Measurements from ENCODE around the gene STOX2. TPM values are rescaled to one million over a fixed set of nuclear protein-coding genes. Genes with fewer than 3 reads are reported as not detected.

STOX2 gene
- total and polyA plus RNA-seq, 12 donors, result 2.2 to 25.5 (median 13.7) TPM

GRCh38 chr4:183907871-183908683 is 3.0 kb downstream of the STOX2 start:
- no peak for DNase-seq
- H3K4me3 ChIP-seq, result peak overlapping the region in 6 of 10 donors; percentile 71 to 93 (median 78)
- H3K27ac ChIP-seq, result peak overlapping the region in 2 of 10 donors; percentile 91 to 92
- peaks cover 0 to 60% (median 25%) of the 10 kb centered on the region in 9 donors for H3K4me1 ChIP-seq
- H3K27me3 ChIP-seq, result peaks cover 0 to 44% (median 0%) of the 10 kb centered on the region in 7 donors
- ATAC-seq, result no peak
- no peaks in the 10 kb centered on the region for H3K9me3 ChIP-seq
- TF ChIP-seq CTCF (IDR thresholded peaks at IDR 0.05), result no peak
- 70% methylated on average over 10 of the region's 10 CpGs for WGBS, 2 donors
- H3K36me3 ChIP-seq, result no peaks in the 10 kb centered on the region
- intact Hi-C loops (cut with DNase I), result loop anchor here in 7 of 10 donors (5.0 to 10.0 kb wide), 9 partner anchors 49 to 257 kb away; no protein-coding TSS in a partner anchor

- H3K9me3 ChIP-seq, result no peaks in the 10 kb centered on the region
- H3K36me3 ChIP-seq, result no peaks in the 10 kb centered on the region
- intact Hi-C loops (cut with DNase I), result loop anchor here in 7 of 10 donors (5.0 to 10.0 kb wide), 9 partner anchors 48 to 256 kb away; no protein-coding TSS in a partner anchor
- H3K27me3 ChIP-seq, result peaks cover 0 to 44% (median 0%) of the 10 kb centered on the region in 7 donors
- H3K4me3 ChIP-seq, result no peak overlapping the region
- no peak for TF ChIP-seq CTCF (IDR thresholded peaks at IDR 0.05)
- no peak overlapping the region for H3K27ac ChIP-seq
- H3K4me1 ChIP-seq, result peaks cover 0 to 58% (median 25%) of the 10 kb centered on the region in 9 donors
- DNase-seq (no peak), ATAC-seq (no peak)
Measured at GRCh38 chr4:183909187-183909586, 4.1 kb downstream of the STOX2 start.

GRCh38 chr4:183909801-183910200 is 4.7 kb downstream of the STOX2 start:
- Histone ChIP-seq H3K36me3 (no peaks in the 10 kb centered on the region), H3K4me1 (peaks cover 0 to 52% (median 20%) of the 10 kb centered on the region in 9 donors), H3K4me3 (no peak overlapping the region), H3K27ac (no peak overlapping the region), H3K27me3 (peaks cover 0 to 43% (median 0%) of the 10 kb centered on the region in 7 donors), H3K9me3 (no peaks in the 10 kb centered on the region)
- DNase-seq (no peak), ATAC-seq (no peak)
- intact Hi-C loops (cut with DNase I), result loop anchor here in 7 of 10 donors (5.0 to 10.0 kb wide), 9 partner anchors 48 to 255 kb away; no protein-coding TSS in a partner anchor
- no peak for TF ChIP-seq CTCF (IDR thresholded peaks at IDR 0.05)
- WGBS, 2 donors, result 94 to 95% methylated on average over 5 of the region's 5 CpGs

GRCh38 chr4:183912585-183912984 is 7.5 kb downstream of the STOX2 start:
- no peak for TF ChIP-seq CTCF (IDR thresholded peaks at IDR 0.05)
- no peak for ATAC-seq

More at GRCh38 chr4:183912585-183912984, 7.5 kb downstream of the STOX2 start:
- 96 to 97% methylated on average over 8 of the region's 8 CpGs for WGBS, 2 donors
- H3K36me3 ChIP-seq, result no peaks in the 10 kb centered on the region
- H3K4me3 ChIP-seq, result no peak overlapping the region
- DNase-seq, result no peak
- no peaks in the 10 kb centered on the region for H3K9me3 ChIP-seq
- H3K27me3 ChIP-seq, result peaks cover 0 to 15% (median 0%) of the 10 kb centered on the region in 7 donors
- intact Hi-C loops (cut with DNase I), result no loop called here
- H3K4me1 ChIP-seq, result peaks cover 0 to 35% (median 10%) of the 10 kb centered on the region in 9 donors
- no peak overlapping the region for H3K27ac ChIP-seq
